ENCODE data around the gene SPNS3.

Gene SPNS3

GRCh38 chr17:4427505-4427904 is 6.2 kb upstream of the SPNS3 start:
- DNase-seq: no peak

GRCh38 chr17:4436381-4436780 is 2.6 kb downstream of the SPNS3 start:
- no peak for DNase-seq

GRCh38 chr17:4436846-4437245 is 3.1 kb downstream of the SPNS3 start:
- DNase-seq: no peak

GRCh38 chr17:4438162-4438944 is 4.6 kb downstream of the SPNS3 start:
- DNase-seq: no peak

GRCh38 chr17:4440021-4440420 is 6.3 kb downstream of the SPNS3 start:
- DNase-seq: no peak

- no peak for DNase-seq
These were observed 7.2 kb downstream of the SPNS3 start for GRCh38 chr17:4440690-4441686.

- DNase-seq: no peak
These were observed 8.8 kb downstream of the SPNS3 start for GRCh38 chr17:4442582-4442981.

GRCh38 chr17:4443476-4443875 is 9.7 kb downstream of the SPNS3 start:
- DNase-seq: no peak

- DNase-seq: no peak
These were observed 11.2 kb downstream of the SPNS3 start for GRCh38 chr17:4444782-4445473.

GRCh38 chr17:4445731-4446130 is 12.0 kb downstream of the SPNS3 start:
- no peak for DNase-seq

GRCh38 chr17:4446326-4447071 is 12.8 kb downstream of the SPNS3 start:
- no peak for DNase-seq

- no peak for DNase-seq
These were observed 14.6 kb downstream of the SPNS3 start for GRCh38 chr17:4448197-4448980.

GRCh38 chr17:4449736-4450135 is 16.0 kb downstream of the SPNS3 start:
- no peak for DNase-seq

GRCh38 chr17:4450710-4451316 is 17.1 kb downstream of the SPNS3 start:
- DNase-seq: no peak

- DNase-seq: no peak
These were observed 20.3 kb downstream of the SPNS3 start for GRCh38 chr17:4453812-4454591.

- no peak for DNase-seq
These were observed 26.9 kb downstream of the SPNS3 start for GRCh38 chr17:4460661-4461060.

GRCh38 chr17:4463818-4464476 is 30.2 kb downstream of the SPNS3 start:
- DNase-seq: no peak

GRCh38 chr17:4465786-4466185 is 32.0 kb downstream of the SPNS3 start:
- no peak for DNase-seq

- DNase-seq: no peak
These were observed 33.5 kb downstream of the SPNS3 start for GRCh38 chr17:4467287-4467686.

- no peak for DNase-seq
These were observed 35.8 kb downstream of the SPNS3 start for GRCh38 chr17:4469552-4469951.
